ENCODE data around the gene UBAP2L.

GRCh38 chr1:154313066-154313356 is 92.3 kb downstream of the UBAP2L start:
- no peak for TF ChIP-seq CTCF (conservative IDR thresholded peaks at IDR 0.05; ENCODE audit: low read length)
- TF ChIP-seq EZH2phosphoT487 (IDR thresholded peaks at IDR 0.05; ENCODE audit: borderline replicate concordance) = no peak
